Activated CD4-positive, alpha-beta T cell treated with anti-CD3 and anti-CD28 coated beads, Interleukin-2, amount 10 ng/mL, durations not matched to agents 7 days and 5 days (primary cell): ENCODE results near the gene OR9I1. TPM values are rescaled to one million over a fixed set of nuclear protein-coding genes. Genes with fewer than 3 reads are reported as not detected.

Experiments
- CTCF ChIA-PET: fragments of 350-600 bp; sonication (Branson Sonifier 250); formaldehyde crosslinking; loops from one replicate; lab custom pipeline; 2021; ENCODE audit warnings: antibody characterized with exemption; lab: Charles Lee
- POLR2A ChIA-PET: fragments of 350-600 bp; sonication (Branson Sonifier 250); formaldehyde crosslinking; loops from one replicate; lab custom pipeline; 2021; ENCODE audit warnings: antibody characterized with exemption; lab: Charles Lee
- DNase-seq: peaks from one replicate; pipeline ENCODE4 v3.0.0-alpha.2; 2020
- H3K27ac Mint-ChIP-seq: one replicate; pipeline ENCODE4 v1.8.0; 2021; ENCODE audit warnings: mild to moderate bottlenecking, moderate library complexity, mixed read lengths
- H3K27me3 Mint-ChIP-seq: one replicate; pipeline ENCODE4 v1.8.0; 2021; ENCODE audit warnings: mixed read lengths
- H3K36me3 Mint-ChIP-seq: one replicate; pipeline ENCODE4 v1.8.0; 2021; ENCODE audit warnings: low read depth, mixed read lengths
- H3K4me1 Mint-ChIP-seq: one replicate; pipeline ENCODE4 v1.8.0; 2021; ENCODE audit warnings: mixed read lengths
- H3K4me3 Mint-ChIP-seq: one replicate; pipeline ENCODE4 v1.8.0; 2021; ENCODE audit warnings: mild to moderate bottlenecking, moderate library complexity, mixed read lengths
- H3K9me3 Mint-ChIP-seq: one replicate; pipeline ENCODE4 v1.8.0; 2021; ENCODE audit warnings: mixed read lengths
- total RNA-seq, 2 experiments: library from RNA; stranded (reverse); gene quantifications; one replicate each; pipeline ENCODE4 v1.2.3, GENCODE V29; 2021

Gene OR9I1, protein sequence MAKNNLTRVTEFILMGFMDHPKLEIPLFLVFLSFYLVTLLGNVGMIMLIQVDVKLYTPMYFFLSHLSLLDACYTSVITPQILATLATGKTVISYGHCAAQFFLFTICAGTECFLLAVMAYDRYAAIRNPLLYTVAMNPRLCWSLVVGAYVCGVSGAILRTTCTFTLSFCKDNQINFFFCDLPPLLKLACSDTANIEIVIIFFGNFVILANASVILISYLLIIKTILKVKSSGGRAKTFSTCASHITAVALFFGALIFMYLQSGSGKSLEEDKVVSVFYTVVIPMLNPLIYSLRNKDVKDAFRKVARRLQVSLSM
- not detected for total RNA-seq

DNA sequence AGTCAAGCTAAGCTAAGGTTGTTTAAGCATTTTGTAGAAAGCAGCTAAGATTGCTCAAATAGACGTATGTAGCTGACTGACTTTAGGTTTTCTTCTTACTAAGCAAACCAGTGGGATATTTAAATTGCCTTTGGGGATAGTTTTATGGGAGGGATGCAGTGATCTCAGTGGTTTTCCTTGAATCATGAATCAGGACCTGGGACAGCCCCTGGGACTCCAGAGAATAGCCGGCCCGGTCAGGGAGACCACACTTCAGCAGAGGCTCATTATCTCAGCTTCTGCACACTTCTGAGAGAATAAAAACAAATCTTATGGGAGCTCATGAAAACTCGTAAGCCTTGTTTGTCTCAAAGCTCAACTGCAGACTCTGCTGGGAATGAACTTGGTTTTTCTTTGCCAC, at the start of gene OR9I1:
OR9I1 (minus strand) TSS at position 62 of the 400 bp plus-strand sequence. CDS start 6,086 bp downstream, outside the sequence.
- Mint-ChIP-seq H3K4me3 (no peak within 1 kb of the TSS), H3K9me3 (no peaks in the 10 kb centered on the region), H3K36me3 (no peaks in the 10 kb centered on the region), H3K4me1 (no peaks in the 10 kb centered on the region), H3K27ac (no peak within 1 kb of the TSS), H3K27me3 (no peaks in the 10 kb centered on the region)
- ChIA-PET CTCF (interaction anchor here (0.6 kb wide), 1 partner anchor 301 kb away, joined by 3 read pairs; no protein-coding TSS in a partner anchor), POLR2A (no interaction called here)
- DNase-seq = no peak

DNA sequence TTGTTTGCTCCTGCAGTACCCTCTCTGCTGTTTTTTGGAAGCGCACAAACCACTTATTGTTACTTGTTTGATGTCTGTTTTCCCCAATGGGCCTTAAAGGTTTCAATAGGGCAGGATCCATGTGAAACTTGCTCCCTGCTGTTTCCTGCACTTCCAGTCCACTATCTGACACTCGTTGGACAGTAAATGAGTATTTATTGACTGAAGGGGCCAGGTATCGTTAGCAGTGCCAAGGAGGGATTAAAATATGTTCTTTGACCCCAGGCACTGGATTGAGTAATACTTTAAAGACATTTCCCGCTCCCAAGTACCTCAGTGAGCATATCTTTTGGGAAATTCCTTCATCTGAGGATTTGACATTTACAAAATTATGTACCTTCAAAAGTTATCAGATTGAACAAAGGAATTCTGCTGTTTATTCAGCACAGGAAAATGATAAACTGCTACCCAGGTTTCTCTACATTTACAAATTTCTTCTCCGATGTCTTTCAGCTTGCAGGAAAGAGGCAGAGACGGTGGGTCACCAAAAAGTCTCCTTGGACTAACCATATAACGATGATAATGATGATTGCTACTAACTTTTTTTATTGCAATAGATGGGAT, 40.3 kb upstream of the OR9I1 start:
- H3K4me1 Mint-ChIP-seq = no peaks in the 10 kb centered on the region
- no peaks in the 10 kb centered on the region for H3K9me3 Mint-ChIP-seq
- no peak overlapping the region for H3K27ac Mint-ChIP-seq
- no peaks in the 10 kb centered on the region for H3K27me3 Mint-ChIP-seq
- no peaks in the 10 kb centered on the region for H3K36me3 Mint-ChIP-seq
- CTCF ChIA-PET = no interaction called here
- POLR2A ChIA-PET = no interaction called here
- no peak for DNase-seq
- no peak overlapping the region for H3K4me3 Mint-ChIP-seq

DNA sequence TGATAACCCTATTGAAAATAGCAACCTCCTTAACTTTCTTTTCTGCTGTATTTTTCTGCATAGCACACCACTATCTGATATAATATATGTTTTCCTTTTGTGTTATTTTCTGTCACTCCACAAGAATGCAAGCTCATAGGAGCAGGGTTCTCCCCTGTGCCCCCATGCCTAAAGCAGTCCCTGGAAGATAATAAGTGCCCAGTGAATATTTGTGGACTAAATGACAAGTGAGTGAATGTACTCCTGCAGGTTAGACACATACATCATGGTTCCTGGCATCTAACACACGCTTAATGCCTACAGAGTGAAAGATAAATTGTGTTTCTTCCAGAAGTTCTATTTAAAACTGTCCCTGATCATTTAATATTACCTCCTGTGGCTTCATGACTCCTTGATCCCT, 39.7 kb upstream of the OR9I1 start:
- Mint-ChIP-seq H3K27me3 (no peaks in the 10 kb centered on the region), H3K27ac (no peak overlapping the region), H3K36me3 (no peaks in the 10 kb centered on the region), H3K4me3 (no peak overlapping the region), H3K9me3 (no peaks in the 10 kb centered on the region), H3K4me1 (no peaks in the 10 kb centered on the region)
- ChIA-PET POLR2A (no interaction called here), CTCF (no interaction called here)
- DNase-seq = no peak

DNA sequence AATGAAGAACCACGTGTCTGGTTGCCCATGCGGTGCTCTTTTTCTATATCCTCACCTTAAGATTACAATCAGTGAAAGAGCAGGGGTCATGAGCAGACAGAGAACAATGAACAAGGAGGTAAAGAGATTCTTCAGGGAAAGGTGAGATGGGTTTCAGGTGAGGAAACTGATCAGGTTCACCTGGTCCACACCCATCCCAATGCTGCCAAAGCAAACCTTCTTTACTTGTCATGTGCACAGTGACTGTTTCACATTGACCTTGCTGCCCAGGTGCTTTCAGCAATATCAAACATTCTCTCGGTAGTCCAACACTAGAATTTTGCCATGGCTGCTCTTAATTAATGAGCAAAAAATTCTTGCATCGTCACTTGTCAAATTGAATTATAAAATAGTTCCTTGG, 39.1 kb upstream of the OR9I1 start:
- H3K4me3 Mint-ChIP-seq = no peak overlapping the region
- no peak for DNase-seq
- no peak overlapping the region for H3K27ac Mint-ChIP-seq
- CTCF ChIA-PET = no interaction called here
- H3K27me3 Mint-ChIP-seq = no peaks in the 10 kb centered on the region
- no peaks in the 10 kb centered on the region for H3K4me1 Mint-ChIP-seq
- POLR2A ChIA-PET = no interaction called here
- no peaks in the 10 kb centered on the region for H3K9me3 Mint-ChIP-seq
- no peaks in the 10 kb centered on the region for H3K36me3 Mint-ChIP-seq

DNA sequence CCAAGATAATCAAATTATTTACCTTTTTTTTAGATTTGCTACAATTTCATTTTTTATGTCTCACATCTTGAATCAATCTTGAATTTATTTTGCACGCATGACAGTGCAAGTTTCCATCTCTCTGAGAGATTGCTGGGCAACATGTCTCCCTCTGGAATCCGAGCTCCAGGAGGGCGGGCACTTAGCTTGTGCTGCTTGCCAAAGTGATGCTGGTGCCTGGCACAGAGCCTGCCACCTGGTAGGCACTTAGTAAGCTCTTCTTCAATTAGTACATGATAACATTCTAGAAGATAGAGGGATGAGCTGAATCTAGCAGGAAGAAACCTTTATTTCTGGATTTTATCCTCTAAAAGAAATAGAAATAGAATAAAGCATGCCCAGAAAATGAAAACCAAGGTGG, 27.5 kb upstream of the OR9I1 start:
- Mint-ChIP-seq H3K4me1 (no peaks in the 10 kb centered on the region), H3K36me3 (no peaks in the 10 kb centered on the region), H3K27me3 (peaks cover 4% of the 10 kb centered on the region), H3K4me3 (no peak overlapping the region), H3K27ac (no peak overlapping the region), H3K9me3 (no peaks in the 10 kb centered on the region)
- DNase-seq = no peak
- POLR2A ChIA-PET = no interaction called here
- CTCF ChIA-PET = no interaction called here

DNA sequence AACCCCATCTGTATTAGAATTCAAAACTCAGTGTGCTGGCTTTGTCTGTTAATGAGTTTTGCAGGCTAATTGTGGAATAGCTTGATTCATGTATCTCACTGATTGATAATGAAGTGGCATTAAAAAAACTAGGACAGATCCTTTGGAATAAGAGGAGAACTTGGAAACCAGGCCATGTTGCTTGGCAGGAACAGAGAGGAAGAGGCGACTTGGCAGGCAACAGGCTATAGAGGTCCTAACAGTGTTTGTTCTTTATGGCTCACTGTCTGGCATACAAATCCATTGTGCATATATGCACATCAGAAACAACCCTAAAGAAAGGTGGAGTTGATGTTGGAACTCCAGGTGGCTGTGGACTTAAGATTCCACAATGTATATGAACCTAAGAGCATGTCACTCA, 17.4 kb upstream of the OR9I1 start:
- Mint-ChIP-seq H3K4me1 (no peaks in the 10 kb centered on the region), H3K27ac (no peak overlapping the region), H3K4me3 (no peak overlapping the region)

DNA sequence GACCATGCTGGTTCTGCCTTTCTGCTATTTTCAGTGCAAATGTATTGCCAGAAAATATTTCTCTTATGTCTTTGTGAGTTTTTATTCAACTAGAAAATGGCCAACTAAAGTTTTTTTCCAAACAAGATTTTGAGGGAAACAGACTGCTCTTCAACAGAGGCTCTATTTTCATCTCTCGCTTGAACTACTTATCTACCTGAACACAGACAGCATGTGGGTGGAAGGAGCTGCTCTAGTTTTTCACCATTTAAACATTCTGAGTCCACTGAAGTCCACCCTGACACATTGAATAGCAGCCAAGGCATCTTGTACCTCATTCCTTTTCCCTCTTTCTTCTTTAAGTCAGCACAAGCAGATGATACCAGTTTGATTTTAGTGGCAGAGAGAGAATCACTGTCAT, 9.8 kb upstream of the OR9I1 start:
- H3K9me3 Mint-ChIP-seq = no peaks in the 10 kb centered on the region
- no peaks in the 10 kb centered on the region for H3K36me3 Mint-ChIP-seq
- DNase-seq = no peak
- CTCF ChIA-PET = no interaction called here
- H3K4me3 Mint-ChIP-seq = no peak overlapping the region
- H3K27ac Mint-ChIP-seq = no peak overlapping the region
- no peaks in the 10 kb centered on the region for H3K27me3 Mint-ChIP-seq
- POLR2A ChIA-PET = no interaction called here
- H3K4me1 Mint-ChIP-seq = no peaks in the 10 kb centered on the region

More for the DNA sequence above, 17.4 kb upstream of the OR9I1 start:
- peaks cover 2% of the 10 kb centered on the region for H3K27me3 Mint-ChIP-seq
- POLR2A ChIA-PET = no interaction called here
- no peaks in the 10 kb centered on the region for H3K36me3 Mint-ChIP-seq
- DNase-seq = no peak
- CTCF ChIA-PET = no interaction called here
- no peaks in the 10 kb centered on the region for H3K9me3 Mint-ChIP-seq

DNA sequence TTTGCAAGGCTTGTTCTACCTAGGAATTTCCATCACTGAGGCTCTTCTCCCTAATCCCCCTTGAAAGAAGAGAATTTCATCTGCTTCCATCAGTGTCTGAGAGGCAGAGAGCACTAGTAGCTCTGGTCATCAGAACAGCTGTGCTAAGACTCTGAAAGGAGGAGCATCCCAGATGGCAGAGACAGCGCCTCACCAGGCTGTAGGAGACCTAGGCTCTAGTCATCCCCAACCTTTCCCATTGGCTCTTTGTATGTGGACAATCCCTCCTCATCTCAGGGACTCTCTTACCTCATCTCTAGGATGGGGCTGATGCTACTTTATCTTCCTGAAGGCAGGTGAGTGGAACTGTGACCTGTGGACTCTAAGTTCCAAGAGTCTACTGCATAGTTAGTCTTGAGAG, 8.8 kb upstream of the OR9I1 start:
- Mint-ChIP-seq H3K27ac (no peak overlapping the region), H3K4me1 (no peaks in the 10 kb centered on the region), H3K9me3 (no peaks in the 10 kb centered on the region), H3K27me3 (no peaks in the 10 kb centered on the region), H3K36me3 (no peaks in the 10 kb centered on the region), H3K4me3 (no peak overlapping the region)
- ChIA-PET CTCF (no interaction called here), POLR2A (no interaction called here)
- no peak for DNase-seq

DNA sequence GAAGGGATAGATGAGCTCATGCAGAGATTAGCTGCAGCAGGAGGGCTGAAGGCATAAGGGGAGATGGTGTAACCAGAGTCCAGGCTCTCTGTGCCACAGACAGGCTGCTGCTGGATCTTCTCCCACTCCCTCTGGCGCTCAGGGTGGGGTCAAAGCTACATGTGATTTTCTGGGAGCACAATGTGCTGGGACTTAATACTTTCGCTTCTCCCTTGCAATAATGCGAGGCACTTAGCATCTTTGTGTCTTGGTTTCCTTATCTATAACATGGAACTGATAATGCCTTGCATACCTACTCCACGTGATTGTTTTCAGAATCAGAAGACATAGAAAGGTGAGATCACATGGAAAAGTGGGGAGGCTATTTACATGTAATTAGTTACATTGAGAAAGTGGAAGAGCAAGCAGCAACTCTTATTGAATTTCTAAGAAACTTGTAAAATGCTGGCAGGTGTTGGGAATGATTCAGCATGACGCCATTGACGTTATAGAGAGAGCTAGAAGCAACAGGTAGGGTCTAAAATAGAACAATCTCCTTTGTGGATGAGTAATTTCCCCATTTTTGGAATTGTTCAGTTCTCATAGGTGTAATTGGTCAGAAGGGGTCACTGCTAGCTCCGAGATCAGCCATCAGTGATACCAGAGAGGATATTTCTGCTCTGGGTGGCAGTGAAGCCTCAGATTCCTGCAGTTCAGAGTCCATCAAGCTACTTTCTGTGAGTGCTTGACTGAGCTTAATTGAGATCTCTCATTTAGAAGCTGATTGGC, 8.2 kb upstream of the OR9I1 start:
- POLR2A ChIA-PET = no interaction called here
- Mint-ChIP-seq H3K4me3 (no peak overlapping the region), H3K4me1 (no peaks in the 10 kb centered on the region), H3K36me3 (no peaks in the 10 kb centered on the region), H3K27me3 (no peaks in the 10 kb centered on the region), H3K9me3 (no peaks in the 10 kb centered on the region), H3K27ac (no peak overlapping the region)
- no peak for DNase-seq
- CTCF ChIA-PET = no interaction called here

DNA sequence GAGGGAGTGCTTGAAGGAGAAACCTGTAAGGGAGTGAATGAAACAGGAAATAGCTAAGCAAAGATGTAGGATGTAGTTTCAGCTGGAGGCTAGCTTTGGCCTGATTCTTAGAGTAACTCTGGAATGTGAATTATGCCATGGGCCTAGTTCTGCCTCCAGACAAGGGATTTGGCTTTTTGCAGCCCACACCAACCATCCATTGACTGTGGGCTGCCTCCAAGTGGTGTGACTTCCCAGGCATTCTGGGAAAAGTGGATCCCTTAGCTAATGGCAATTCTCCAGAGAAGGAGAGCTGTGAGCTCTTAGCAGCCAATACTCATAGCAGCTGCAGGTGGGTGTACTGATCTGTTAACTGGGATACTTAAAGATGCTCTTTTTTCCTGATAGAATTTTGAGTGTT, 2.0 kb upstream of the OR9I1 start:
- Mint-ChIP-seq H3K27ac (no peak overlapping the region), H3K4me1 (no peaks in the 10 kb centered on the region), H3K27me3 (no peaks in the 10 kb centered on the region), H3K9me3 (no peaks in the 10 kb centered on the region), H3K4me3 (no peak overlapping the region), H3K36me3 (no peaks in the 10 kb centered on the region)
- ChIA-PET POLR2A (no interaction called here), CTCF (no interaction called here)
- no peak for DNase-seq

DNA sequence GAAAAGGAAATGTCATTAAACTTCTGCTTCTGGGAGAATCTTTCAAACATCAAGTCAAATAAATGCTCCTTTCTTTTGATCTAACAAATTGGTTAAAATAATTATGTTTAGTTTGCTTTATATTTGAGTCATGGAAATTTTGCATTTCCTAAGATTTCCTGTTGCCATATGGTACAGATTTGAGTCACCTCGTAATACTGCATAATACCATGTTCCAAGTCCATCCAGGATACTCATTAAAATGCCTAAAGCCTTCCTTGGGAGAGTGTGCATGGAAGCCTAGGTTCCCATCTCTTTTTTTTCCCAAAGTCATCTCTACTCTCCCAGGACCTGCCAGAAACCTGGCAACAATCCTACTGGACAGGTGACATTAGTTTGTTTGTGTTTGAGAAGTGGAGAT, 4.2 kb downstream of the OR9I1 start:
- CTCF ChIA-PET = no interaction called here
- POLR2A ChIA-PET = no interaction called here
- H3K9me3 Mint-ChIP-seq = no peaks in the 10 kb centered on the region
- H3K27me3 Mint-ChIP-seq = no peaks in the 10 kb centered on the region
- no peak for DNase-seq
- H3K4me1 Mint-ChIP-seq = no peaks in the 10 kb centered on the region
- H3K27ac Mint-ChIP-seq = no peak overlapping the region
- no peak overlapping the region for H3K4me3 Mint-ChIP-seq
- no peaks in the 10 kb centered on the region for H3K36me3 Mint-ChIP-seq

DNA sequence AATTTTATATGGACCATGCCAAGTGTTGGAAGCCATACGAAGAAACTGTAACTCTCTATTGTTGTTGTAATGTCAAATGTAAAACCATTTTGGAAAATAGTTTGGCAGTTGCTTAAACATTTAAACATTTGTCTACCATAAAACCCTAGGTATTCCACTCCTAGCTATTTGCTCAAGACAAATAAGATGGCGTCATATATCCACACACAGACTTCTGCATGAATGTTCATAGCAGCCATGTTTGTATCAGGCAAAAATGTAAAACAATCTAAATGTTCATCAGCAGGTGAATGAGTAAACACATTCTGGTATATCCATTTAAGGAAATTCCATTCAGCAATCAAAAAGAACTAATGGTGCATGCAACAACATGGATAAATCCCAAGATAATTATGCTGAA, 27.9 kb downstream of the OR9I1 start:
- no peak for DNase-seq
- H3K9me3 Mint-ChIP-seq = peaks cover 5% of the 10 kb centered on the region
- no peaks in the 10 kb centered on the region for H3K27me3 Mint-ChIP-seq
- CTCF ChIA-PET = no interaction called here
- no peak overlapping the region for H3K4me3 Mint-ChIP-seq
- H3K4me1 Mint-ChIP-seq = no peaks in the 10 kb centered on the region
- POLR2A ChIA-PET = no interaction called here
- H3K36me3 Mint-ChIP-seq = no peaks in the 10 kb centered on the region
- no peak overlapping the region for H3K27ac Mint-ChIP-seq

DNA sequence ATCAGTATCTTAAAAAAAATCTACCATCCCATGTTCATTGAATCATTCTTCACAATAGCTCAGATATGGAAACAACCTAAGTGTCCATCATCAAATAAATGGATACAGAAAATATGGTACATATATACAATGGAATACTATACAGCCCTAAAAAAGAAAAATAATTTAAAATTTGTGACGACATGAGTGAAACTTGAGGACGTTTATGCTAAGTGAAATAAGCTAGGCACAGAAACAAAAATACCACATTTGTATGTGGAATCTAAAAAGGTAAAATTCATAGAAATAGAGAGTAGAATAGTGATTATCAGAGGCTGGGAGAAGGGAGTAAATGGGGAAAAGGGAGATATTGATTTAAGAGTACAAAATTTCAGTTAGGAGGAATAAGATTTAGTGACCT, 38.8 kb downstream of the OR9I1 start:
- Mint-ChIP-seq H3K27ac (no peak overlapping the region), H3K4me1 (no peaks in the 10 kb centered on the region)
- CTCF ChIA-PET = no interaction called here

More for the DNA sequence above, 38.8 kb downstream of the OR9I1 start:
- POLR2A ChIA-PET = no interaction called here
- Mint-ChIP-seq H3K9me3 (peaks cover 7% of the 10 kb centered on the region), H3K36me3 (no peaks in the 10 kb centered on the region), H3K27me3 (no peaks in the 10 kb centered on the region), H3K4me3 (no peak overlapping the region)
- DNase-seq = no peak
